CMK (cell line): ENCODE results near the gene LIN28B.
"Not testable (repeated sequence)": the region's sequence is repeated elsewhere in the genome, so short reads cannot be mapped to it uniquely, and the experiment has no call there.

ENCODE experiments used
- DNase-seq: peaks from one replicate; pipeline ENCODE4 v3.0.0-alpha.2; 2010; ENCODE audit warnings: low read depth

Gene LIN28B

GRCh38 chr6:105069821-105070445, 113.0 kb downstream of the LIN28B start:
- no peak for DNase-seq

DNA sequence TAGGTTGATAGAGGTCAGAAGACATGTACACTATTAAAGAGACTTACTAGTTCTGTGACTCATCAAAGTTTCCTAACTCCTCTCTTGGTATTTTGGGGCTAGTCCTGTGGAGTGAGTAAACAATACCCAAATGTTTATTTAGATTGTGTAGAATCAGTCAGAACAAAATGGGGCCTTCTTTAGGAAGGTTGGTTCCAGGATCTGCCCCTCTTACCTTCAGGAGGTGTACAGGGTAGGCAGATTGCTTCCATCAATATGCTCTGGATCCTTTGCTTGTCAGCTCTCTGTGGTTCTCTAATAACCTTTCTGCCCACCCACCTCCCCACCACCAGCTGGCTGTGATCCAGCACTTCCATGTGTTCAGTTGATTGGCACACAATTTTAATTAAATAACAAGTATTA, 115.9 kb downstream of the LIN28B start:
- DNase-seq: no peak

- no peak for DNase-seq
Observed at GRCh38 chr6:105075210-105075609, 118.3 kb downstream of the LIN28B start.

- not testable (repeated sequence) for DNase-seq
Observed at GRCh38 chr6:105076418-105076817, 119.5 kb downstream of the LIN28B start.

DNA sequence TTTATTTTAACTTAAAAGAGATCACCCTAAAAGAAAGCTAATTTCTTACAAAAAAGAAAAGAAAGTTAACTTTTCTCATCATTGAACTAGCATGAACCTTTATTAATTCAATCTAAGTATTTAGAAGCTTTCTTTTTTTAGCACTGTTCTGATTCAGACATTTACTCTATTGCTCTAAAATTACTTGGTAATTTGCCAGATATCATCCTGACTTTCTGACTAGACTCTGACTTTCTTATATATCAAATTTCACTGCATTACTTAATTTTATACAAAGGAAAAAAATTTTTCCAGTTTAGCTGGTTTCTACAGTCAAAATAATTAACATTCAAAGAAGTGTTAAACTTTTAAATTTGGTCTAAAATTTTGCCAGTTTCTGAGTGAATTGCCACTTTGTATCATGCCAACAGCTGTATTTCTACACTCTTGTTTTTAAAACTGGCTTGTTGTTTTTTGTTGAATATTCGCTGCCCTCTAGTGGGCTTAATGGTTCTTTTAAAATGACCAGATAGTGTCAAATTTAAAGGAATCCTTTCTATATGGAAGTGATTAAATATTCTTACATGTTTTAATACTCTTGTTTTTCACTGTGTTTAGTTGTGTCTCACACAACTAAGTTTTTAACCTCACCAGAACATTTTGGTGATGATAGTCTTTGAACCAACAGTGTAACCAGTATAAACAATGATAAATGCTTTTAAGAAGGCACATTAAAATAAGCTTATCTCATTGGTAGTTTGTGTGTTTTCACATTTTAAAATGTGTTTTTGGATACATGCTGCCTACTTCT, 120.9 kb downstream of the LIN28B start:
- DNase-seq: no peak

GRCh38 chr6:105078386-105078708, 121.4 kb downstream of the LIN28B start:
- DNase-seq: no peak

DNA sequence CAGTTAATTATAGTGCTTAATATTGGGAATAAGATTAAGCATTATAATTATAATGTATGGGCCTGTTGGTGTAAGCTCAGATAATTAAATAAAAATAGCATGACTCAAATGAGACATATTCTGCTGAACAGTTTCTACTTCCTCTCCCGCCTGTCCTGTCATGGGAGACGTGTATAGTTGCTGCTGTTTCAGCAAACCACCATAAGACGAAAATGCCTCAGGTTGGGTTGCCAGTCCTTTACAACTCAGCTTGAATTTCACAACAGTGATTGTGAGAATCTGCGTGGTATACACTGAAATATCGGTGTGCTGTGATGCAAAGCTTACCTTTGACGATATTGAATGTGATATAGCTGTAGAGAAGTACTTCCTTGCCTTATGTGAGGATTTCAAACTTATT, 123.4 kb downstream of the LIN28B start:
- no peak for DNase-seq

- not testable (repeated sequence) for DNase-seq
Observed at GRCh38 chr6:105081662-105082061, 124.8 kb downstream of the LIN28B start.

DNA sequence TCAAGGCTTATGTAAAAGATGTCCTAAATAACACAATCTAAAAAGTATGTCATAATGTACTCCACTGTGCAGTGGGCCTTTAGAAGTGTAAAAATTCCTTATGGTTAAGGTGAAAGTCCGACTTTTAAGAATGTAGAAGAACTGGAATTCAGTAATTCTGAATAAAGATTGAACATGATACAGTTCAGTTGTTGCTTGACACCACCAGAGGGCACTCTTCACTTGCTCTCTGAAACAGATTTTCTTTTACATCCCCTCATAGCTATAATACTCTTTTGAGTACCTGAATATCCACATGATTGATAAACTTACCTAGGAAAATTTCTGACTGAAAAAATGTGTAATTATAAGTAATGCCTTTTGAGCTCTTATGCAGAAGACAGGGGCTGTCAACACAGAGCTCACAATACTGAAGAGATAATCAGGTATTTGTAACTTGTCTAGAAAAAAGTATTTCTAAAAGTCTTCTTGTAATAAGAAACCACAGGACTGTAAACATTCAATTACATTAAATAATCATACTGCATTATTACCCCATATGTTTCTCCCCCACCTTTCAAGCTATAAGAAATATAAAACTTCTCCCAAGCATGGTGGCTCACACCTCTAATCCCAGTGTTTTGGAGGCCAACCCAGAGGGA, 130.8 kb downstream of the LIN28B start:
- DNase-seq: no peak

- DNase-seq: no peak
Observed at GRCh38 chr6:105091140-105091829, 134.4 kb downstream of the LIN28B start.

GRCh38 chr6:105094133-105094640, 137.3 kb downstream of the LIN28B start:
- no peak for DNase-seq

DNA sequence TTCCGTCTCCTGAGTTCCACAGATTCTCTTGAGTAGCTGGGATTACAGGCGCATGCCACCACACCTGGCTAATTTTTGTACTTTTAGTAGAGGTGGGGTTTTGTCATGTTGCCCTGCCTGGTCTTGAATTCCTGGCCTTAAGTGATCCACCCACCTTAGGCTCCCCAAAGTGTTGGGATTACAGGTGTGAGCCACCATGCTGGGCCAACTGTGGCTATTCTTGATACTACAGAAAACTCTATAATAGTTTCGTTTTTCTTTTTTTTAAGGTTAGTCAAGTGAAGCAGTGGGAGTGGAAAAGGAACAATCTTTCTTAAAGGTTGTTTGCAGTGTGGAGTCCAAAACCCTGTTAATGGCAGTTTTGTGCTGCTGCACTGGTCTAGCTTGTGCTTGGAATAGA, 138.2 kb downstream of the LIN28B start:
- no peak for DNase-seq

- DNase-seq: no peak
Observed at GRCh38 chr6:105097288-105097687, 140.4 kb downstream of the LIN28B start.

- DNase-seq: no peak
Observed at GRCh38 chr6:105099371-105099770, 142.5 kb downstream of the LIN28B start.

DNA sequence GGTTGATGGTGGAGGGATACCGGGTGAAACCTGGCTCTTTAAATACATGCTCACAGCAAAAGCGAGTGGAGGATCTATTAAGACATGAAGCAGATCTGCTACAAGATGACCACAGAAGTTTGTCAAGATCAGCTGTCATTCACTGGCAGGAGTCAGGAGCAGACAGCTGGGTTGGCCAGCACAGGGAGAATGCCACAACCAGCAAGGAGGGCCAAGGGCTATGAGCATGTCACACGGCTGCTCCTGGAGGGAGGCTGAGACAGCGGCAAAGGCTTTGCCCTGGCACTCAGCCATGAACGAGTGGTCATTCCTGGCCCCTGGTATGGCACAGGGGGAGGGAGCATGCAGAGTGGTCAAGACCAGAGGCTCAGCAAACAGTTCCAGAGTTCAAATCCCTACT, 145.3 kb downstream of the LIN28B start:
- DNase-seq: no peak

GRCh38 chr6:105105094-105105493, 148.2 kb downstream of the LIN28B start:
- DNase-seq: no peak

GRCh38 chr6:105106260-105106659, 149.4 kb downstream of the LIN28B start:
- DNase-seq: no peak

DNA sequence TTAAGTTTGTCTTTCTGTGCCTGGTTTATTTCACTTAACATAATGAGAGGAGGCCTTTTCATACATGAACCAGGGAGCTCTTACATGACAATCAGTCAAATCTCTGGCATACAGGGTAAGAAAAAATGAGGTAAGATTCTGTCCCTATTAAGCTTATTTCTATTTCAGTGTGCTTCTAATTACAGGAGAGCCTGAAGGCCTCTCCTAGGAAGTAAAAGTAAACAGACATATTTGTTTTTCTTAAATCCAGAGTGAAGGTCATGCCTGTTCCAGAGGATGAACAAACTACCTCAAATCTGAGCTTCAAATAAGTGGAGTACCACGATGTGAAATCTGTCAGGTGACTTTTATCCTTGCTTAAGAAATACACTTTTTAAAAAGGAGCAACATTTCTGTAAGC, 150.3 kb downstream of the LIN28B start:
- DNase-seq: no peak

GRCh38 chr6:105108631-105109262, 151.8 kb downstream of the LIN28B start:
- DNase-seq: no peak

DNA sequence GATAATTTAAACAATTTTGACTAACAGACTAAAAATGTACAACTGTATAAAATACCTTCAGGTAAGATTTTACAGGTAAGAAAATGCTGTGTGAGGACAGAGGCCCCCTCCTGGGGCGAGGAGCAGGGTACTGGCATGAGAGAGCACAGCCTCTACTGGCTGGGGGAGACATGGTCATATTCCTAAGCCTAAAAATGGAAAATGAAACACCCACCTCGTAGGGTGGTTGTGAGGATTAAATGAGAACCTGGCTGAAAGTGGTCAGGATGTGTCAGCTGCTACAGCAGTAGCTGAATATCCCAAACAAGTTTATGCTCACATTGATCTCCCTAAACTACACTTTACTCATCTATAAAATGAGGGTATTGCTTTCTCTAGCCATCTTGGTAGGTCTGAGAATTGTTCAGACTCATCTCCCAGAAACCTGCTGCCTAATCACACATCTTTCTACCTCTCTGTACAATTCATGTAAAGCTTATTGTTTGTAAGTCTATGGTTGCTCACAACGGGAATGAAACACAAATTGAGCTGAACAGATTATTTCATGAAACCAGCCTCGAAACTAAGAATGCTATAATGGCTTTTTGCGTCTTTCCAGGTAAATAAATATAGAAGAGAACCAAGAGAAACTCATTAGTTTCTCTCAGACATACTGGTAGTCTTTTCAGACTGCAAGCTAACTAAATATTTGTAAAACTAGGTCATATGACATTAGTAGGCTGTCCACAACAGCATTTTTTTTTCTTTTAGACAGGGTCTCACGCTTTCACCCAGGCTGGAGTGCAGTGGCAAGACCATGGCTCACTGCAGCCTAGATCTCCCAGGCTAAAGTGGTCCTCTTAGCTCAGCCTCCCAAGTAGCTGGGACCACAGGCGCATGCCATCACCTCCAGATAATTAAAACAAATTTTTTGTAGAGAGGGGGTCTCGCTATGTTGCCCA, 153.3 kb downstream of the LIN28B start:
- DNase-seq: no peak

- no peak for DNase-seq
Observed at GRCh38 chr6:105111105-105111504, 154.2 kb downstream of the LIN28B start.
